GM18951 (cell line): Measurements from ENCODE around the gene TCERG1.

Experiments used
- POLR2A ChIP-seq: IDR thresholded peaks from 4 replicates; pipeline ENCODE4 v1.6.1; 2011; ENCODE audit warnings: mild to moderate bottlenecking; ENCODE audit not compliant: insufficient read length, insufficient read depth; ENCODE audit errors: extremely low read depth
- in situ Hi-C: fragments of 300-500 bp; cut with MboI; formaldehyde crosslinking; loops from one replicate; pipeline ENCODE4 v1.12.0; 2022; ENCODE audit warnings: low sequenced_read_pairs, mixed read lengths, inconsistent platforms; ENCODE audit not compliant: unreplicated experiment

The TCERG1 gene

DNA sequence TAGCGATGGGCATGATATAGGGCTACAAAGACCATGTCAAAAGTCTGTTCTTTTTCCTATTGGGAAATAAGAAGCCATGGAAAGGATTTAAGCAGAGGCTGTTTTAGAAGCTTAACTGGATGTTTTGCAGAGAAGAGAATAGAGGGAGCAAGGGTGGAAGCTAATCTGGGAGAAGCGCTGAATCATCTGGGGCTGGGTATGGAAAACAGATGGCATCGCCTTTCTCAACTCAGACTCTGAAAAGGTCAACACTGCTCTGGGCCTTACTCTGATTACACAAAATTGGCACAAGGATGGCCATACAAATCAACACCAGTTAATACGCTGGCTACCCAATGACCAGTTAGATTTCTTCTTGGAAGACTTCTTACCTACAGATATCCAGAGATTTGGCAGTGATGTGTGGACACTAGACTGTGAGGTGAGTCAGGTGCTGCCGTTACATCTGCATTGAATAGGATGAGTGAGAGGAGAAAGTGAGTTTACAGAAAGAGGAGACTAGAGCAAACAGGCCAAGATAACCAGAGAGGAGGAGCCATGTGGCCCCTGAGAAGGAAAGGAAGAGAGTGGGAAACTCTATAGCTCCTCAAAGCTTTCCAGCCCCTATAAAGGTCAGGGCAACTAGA, 6.2 kb upstream of the TCERG1 start:
- TF ChIP-seq POLR2A, result no peak
- in situ Hi-C loops, result no loop called here

GRCh38 chr5:146441896-146442295, 5.2 kb upstream of the TCERG1 start:
- no peak for TF ChIP-seq POLR2A
- in situ Hi-C loops, result no loop called here

GRCh38 chr5:146447734-146448380, 724 bp downstream of the TCERG1 start:
- TF ChIP-seq POLR2A, result no peak
- in situ Hi-C loops, result no loop called here

DNA sequence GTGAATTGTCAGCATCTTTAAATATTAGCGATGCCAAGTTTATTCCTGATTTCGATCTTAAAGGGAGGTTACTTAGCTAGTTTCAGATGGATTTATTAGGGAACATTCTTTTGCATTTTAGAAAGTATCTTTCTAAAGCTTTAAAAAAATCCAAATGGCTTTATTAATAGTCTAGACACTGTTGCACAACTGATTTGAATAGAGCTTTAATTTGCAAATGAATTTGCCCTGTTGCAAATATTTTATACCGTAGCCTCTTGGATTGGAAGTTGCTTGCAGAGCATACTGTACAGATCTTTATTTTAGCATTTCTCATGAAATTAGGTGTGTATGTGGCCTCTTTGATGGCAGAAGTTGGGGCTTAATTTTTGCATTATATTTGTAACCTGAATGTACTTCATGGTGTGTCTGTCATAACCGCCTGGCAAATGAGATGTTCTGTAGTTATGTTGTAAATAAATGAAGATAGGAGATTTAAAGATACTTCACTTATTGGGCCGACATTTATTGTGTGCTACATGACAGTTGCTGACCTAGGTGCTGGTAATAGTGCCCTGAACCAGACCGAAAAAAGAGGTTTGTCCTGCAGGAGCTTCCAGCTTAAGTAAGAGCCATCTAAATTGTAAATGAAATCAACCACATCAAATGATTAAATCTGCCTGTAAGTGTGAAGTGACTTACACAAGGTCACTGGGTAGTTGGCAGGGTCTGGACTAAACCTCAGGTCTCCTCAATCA, 1.8 kb downstream of the TCERG1 start:
- TF ChIP-seq POLR2A, result no peak
- in situ Hi-C loops, result no loop called here

DNA sequence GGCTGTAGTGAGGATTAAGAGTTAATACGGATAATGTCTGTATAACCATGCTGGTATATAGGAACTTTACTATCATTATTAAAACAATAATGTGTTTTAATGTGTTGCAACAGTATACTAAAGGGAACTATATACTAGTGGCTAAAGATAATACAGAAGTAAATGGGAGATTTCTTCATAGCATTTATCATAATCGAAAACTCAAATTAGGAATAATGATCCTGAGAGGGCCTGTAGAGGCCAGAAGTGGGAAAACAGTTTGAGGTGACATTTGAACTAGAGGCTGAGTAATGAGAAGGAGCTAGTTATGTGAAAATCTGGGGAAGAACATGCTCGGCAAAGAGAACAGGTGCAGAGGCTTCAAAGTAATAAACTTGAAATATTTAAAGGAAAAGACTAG, 2.9 kb downstream of the TCERG1 start:
- in situ Hi-C loops, result no loop called here

DNA sequence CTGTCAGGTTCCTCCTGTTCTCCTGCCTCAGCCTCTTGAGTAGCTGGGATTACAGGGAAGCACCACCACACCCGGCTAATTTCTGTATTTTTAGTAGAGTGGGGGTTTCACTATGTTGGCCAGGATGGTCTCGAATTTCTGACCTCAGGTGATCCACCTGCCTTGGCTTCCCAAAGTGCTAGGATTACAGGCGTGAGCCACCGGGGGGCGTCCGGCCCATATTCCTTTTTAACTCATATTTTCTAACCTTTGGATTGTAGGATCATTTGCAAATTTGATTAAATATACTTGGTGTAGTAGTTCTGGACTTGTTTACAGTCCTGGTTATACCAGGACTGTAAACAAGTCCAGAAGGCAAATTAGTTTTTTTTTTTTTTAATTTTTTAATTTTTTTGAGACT, 4.3 kb downstream of the TCERG1 start:
- in situ Hi-C loops, result no loop called here
- TF ChIP-seq POLR2A, result no peak

More for the DNA sequence above, 2.9 kb downstream of the TCERG1 start:
- TF ChIP-seq POLR2A, result no peak

DNA sequence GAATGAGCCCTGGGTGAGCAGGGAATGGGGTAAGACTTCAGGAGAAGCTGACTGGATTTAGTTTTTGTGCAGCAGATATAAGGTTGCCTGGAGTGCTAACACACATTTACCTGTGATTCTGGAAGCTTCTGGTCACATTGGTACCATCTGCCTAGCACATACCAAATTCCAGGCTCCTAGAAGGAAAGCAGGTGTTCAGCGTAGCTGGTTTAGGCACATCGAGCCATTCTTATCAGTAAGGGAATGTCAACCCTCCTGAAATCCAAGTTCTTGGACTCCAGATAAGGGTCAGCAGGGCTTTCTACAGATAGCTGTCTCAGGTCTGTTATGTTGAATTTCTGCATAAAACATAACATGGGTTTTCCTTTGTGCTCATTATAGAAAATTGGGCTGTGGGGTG, 10.3 kb downstream of the TCERG1 start:
- in situ Hi-C loops, result no loop called here
- TF ChIP-seq POLR2A, result no peak

GRCh38 chr5:146458894-146459293, 11.8 kb downstream of the TCERG1 start:
- in situ Hi-C loops, result no loop called here
- no peak for TF ChIP-seq POLR2A

GRCh38 chr5:146461319-146461718, 14.2 kb downstream of the TCERG1 start:
- no peak for TF ChIP-seq POLR2A
- in situ Hi-C loops, result no loop called here

- no peak for TF ChIP-seq POLR2A
- in situ Hi-C loops, result no loop called here
Observed at GRCh38 chr5:146463446-146463845, 16.3 kb downstream of the TCERG1 start.

DNA sequence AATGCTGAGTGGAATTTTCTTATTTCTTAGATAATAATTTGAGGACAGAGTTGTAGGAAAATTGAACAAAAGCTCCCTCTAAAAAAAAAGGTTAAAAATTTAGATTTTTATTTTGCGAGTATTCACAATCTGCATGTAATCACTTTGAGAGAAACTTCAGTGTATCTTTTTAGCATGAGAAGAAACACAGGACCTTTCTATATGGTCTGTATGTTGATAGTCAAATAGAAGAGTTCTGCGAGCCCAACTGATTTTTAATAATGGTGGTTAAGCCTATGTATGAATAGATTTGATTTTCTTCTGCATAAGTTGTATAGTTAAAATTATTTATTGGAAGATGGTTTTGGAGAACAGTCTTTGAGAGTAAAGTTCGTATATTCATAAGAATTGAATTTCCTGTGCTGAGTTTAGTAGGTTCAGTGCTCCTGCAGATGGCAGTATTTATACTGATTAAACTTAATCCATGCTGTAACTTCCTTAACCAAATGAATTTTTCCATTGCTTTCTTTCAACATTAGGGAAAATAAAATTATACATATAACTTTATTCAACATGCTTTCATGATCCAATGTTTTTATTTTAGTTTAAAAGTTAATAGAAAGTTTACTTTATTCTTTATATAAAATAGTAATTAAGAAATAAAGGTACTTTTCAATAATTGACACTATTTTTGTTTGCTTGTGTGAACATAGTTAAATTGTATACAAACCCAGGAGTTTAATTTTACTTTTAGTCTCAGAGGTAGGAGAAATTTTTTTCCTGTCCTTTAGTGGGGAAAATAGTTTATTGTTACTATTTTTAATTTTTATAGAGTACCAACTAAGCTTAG, 19.6 kb downstream of the TCERG1 start:
- in situ Hi-C loops, result no loop called here
- no peak for TF ChIP-seq POLR2A

GRCh38 chr5:146467760-146468159, 20.6 kb downstream of the TCERG1 start:
- no peak for TF ChIP-seq POLR2A
- in situ Hi-C loops, result no loop called here

DNA sequence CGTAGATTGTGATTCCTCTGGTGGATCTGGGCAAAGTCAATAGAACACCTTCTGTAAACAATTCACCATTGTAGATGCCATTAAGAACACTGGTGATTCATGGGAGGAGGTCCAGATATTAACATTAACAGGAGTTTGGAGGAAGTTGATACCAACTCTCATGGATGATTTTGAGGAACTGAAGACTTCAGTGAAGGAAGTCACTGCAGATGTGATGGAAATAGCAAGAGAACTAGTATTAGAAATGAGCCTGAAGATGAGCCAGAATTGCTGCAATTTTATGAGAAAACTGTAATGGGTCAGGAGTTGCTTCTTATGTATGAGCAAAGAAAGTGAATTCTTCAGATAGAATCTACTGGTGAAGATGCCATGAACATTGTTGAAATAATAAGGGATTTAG, 26.9 kb downstream of the TCERG1 start:
- TF ChIP-seq POLR2A, result no peak
- in situ Hi-C loops, result no loop called here
